Measurements from ENCODE around the gene SMYD3. TPM values are rescaled to one million over a fixed set of nuclear protein-coding genes. Genes with fewer than 3 reads are reported as not detected.

The SMYD3 gene
- total RNA-seq, 1 donor from 2014 or later: 31.9 TPM

DNA sequence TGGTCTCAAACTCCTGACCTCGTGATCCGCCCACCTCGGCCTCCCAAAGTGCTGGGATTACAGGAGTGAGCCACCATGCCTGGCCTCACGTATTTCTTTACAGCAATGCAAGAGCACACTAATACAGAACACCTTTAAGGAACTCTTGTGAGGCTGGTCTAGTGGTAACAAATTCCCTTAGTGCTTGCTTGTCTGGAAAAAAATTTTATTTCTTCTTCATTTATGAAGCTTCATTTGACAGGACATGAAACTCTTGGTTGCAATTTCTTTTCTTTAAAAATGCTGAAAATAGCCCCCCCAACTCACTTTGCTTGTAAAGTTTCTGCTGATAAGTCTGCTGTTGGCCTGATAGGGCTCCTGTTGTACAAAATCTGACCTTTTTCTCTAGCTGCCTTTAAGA lies 248.8 kb downstream of the SMYD3 start:
- Mint-ChIP-seq H3K27me3 (no peaks in the 10 kb centered on the region), H3K4me3 (ENCODE audit: low read depth) (no peak overlapping the region), H3K36me3 (ENCODE audit: insufficient read depth) (peaks cover 10% of the 10 kb centered on the region), H3K27ac (no peak overlapping the region), H3K4me1 (ENCODE audit: low read depth) (no peaks in the 10 kb centered on the region), H3K9me3 (ENCODE audit: low read depth) (peaks cover 15% of the 10 kb centered on the region)
- TF ChIP-seq, protein P1, sequence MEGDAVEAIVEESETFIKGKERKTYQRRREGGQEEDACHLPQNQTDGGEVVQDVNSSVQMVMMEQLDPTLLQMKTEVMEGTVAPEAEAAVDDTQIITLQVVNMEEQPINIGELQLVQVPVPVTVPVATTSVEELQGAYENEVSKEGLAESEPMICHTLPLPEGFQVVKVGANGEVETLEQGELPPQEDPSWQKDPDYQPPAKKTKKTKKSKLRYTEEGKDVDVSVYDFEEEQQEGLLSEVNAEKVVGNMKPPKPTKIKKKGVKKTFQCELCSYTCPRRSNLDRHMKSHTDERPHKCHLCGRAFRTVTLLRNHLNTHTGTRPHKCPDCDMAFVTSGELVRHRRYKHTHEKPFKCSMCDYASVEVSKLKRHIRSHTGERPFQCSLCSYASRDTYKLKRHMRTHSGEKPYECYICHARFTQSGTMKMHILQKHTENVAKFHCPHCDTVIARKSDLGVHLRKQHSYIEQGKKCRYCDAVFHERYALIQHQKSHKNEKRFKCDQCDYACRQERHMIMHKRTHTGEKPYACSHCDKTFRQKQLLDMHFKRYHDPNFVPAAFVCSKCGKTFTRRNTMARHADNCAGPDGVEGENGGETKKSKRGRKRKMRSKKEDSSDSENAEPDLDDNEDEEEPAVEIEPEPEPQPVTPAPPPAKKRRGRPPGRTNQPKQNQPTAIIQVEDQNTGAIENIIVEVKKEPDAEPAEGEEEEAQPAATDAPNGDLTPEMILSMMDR (IDR thresholded peaks at IDR 0.05; ENCODE audit: unreplicated experiment): no peak
- DNase-seq (ENCODE audit: low spot score, unreplicated experiment): no peak

GRCh38 chr1:246255773-246256172 lies 251.3 kb downstream of the SMYD3 start:
- Mint-ChIP-seq H3K4me1 (ENCODE audit: low read depth) (no peaks in the 10 kb centered on the region), H3K27me3 (no peaks in the 10 kb centered on the region), H3K36me3 (ENCODE audit: insufficient read depth) (peaks cover 10% of the 10 kb centered on the region), H3K4me3 (ENCODE audit: low read depth) (no peak overlapping the region), H3K9me3 (ENCODE audit: low read depth) (peaks cover 15% of the 10 kb centered on the region), H3K27ac (no peak overlapping the region)
- no peak for DNase-seq (ENCODE audit: low spot score, unreplicated experiment)
- TF ChIP-seq, protein P1 (IDR thresholded peaks at IDR 0.05; ENCODE audit: unreplicated experiment): no peak

DNA sequence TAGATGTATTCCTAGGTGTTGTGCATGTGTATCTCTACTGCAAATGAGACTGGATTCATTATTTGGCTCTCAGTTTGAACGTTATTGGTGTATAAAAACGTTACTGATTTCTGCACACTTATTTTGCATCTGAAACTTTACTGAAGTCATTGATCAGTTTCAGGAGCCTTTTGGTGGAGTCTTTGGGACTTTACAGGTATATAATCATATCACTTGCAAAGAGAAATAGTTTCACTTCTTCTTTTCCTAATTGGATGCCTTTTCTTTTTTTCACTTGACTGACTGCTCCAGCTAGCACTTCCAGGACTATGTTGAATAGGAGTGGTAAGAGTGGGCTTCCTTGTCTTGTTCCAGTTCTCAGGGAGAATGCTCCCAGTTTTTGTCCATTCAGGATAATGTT lies 252.2 kb downstream of the SMYD3 start:
- DNase-seq (ENCODE audit: low spot score, unreplicated experiment): no peak
- no peaks in the 10 kb centered on the region for H3K27me3 Mint-ChIP-seq
- TF ChIP-seq, protein P1 (IDR thresholded peaks at IDR 0.05; ENCODE audit: unreplicated experiment): no peak
- no peak overlapping the region for H3K27ac Mint-ChIP-seq
- H3K4me3 Mint-ChIP-seq (ENCODE audit: low read depth): no peak overlapping the region
- H3K9me3 Mint-ChIP-seq (ENCODE audit: low read depth): peaks cover 15% of the 10 kb centered on the region
- H3K36me3 Mint-ChIP-seq (ENCODE audit: insufficient read depth): peaks cover 10% of the 10 kb centered on the region
- H3K4me1 Mint-ChIP-seq (ENCODE audit: low read depth): peaks cover 3% of the 10 kb centered on the region

GRCh38 chr1:246246430-246246829 lies 260.6 kb downstream of the SMYD3 start:
- H3K9me3 Mint-ChIP-seq (ENCODE audit: low read depth): peaks cover 5% of the 10 kb centered on the region

DNA sequence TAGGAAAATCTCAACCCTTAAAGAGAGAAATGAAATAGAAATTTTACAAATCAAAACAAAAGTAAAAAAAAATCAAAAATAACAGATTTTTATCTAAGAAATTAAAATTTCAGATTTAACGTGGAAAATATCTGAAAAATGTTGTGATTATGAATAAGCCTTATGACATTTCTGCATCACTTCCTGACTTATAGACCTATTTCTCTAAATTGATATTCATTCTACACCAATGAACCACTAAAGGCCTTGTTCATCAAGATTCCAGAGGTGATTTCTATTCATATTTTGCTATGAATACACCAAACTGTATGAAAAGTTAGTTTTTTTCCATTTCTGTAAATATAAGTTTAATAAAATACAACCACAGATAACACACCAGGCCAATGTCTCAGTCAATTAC lies 261.5 kb downstream of the SMYD3 start:
- TF ChIP-seq, protein P1 (IDR thresholded peaks at IDR 0.05; ENCODE audit: unreplicated experiment): no peak
- peaks cover 5% of the 10 kb centered on the region for H3K4me1 Mint-ChIP-seq (ENCODE audit: low read depth)
- H3K27me3 Mint-ChIP-seq: no peaks in the 10 kb centered on the region
- H3K27ac Mint-ChIP-seq: no peak overlapping the region
- H3K9me3 Mint-ChIP-seq (ENCODE audit: low read depth): peaks cover 5% of the 10 kb centered on the region
- no peak for DNase-seq (ENCODE audit: low spot score, unreplicated experiment)
- H3K4me3 Mint-ChIP-seq (ENCODE audit: low read depth): no peak overlapping the region
- H3K36me3 Mint-ChIP-seq (ENCODE audit: insufficient read depth): peaks cover 2% of the 10 kb centered on the region

More at GRCh38 chr1:246246430-246246829, 260.6 kb downstream of the SMYD3 start:
- H3K4me3 Mint-ChIP-seq (ENCODE audit: low read depth): no peak overlapping the region
- TF ChIP-seq, protein P1 (IDR thresholded peaks at IDR 0.05; ENCODE audit: unreplicated experiment): no peak
- no peak for DNase-seq (ENCODE audit: low spot score, unreplicated experiment)
- peaks cover 5% of the 10 kb centered on the region for H3K4me1 Mint-ChIP-seq (ENCODE audit: low read depth)
- H3K36me3 Mint-ChIP-seq (ENCODE audit: insufficient read depth): peaks cover 2% of the 10 kb centered on the region
- no peak overlapping the region for H3K27ac Mint-ChIP-seq
- no peaks in the 10 kb centered on the region for H3K27me3 Mint-ChIP-seq

All from progenitor cell of endocrine pancreas (in vitro differentiated cells).